GM18517 (cell line): Measurements from ENCODE around the gene MRAS.

ENCODE experiments used
- ATAC-seq: cut with Tn5 transposase; IDR thresholded peaks from one replicate; pipeline ENCODE4 v1.9.1; 2021; ENCODE audit warnings: mild to moderate bottlenecking, moderate library complexity; ENCODE audit not compliant: unreplicated experiment

The MRAS gene

DNA sequence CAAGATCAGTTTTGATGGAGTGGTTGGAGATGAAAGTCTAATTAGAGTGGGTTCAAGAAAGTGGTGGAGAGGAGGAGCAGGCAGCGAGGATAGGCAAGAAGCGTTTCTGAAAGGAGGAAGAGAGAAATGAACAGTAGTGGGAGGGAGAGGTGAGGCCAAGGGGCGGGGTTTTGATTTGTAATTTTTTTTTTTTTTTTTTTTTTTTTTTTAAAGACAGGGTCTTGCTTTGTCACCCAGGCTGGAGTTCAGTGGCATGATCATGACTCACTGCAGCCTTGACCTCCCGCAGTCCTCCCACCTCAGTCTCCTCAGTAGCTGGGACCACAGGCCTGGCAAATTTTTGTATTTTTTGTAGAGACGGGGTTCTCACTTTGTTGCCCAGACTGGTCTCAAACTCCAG, 36.6 kb downstream of the MRAS start:
- ATAC-seq = no peak

DNA sequence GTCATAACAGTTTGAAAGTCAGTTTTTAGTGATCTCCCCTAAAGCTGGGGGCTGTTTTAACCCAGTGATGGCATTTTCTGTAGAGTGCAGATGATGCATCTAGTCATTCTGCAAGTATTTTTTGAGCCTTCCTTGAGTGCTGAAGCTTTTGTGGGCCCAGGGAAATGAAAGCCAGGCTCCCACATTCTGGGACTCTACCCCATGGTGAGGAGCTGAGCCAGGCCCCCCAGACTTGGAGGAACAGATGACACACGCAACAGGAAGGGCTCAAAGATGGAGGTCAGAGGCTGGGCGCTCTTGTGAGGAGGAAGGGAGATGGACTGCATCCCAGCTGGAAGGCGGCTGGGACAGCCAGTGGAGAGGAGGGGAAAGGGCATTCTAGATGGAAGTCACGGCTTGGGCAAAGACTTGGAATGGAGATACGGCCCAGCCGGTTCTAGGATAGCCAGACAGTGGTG, 40.8 kb downstream of the MRAS start:
- ATAC-seq = no peak

DNA sequence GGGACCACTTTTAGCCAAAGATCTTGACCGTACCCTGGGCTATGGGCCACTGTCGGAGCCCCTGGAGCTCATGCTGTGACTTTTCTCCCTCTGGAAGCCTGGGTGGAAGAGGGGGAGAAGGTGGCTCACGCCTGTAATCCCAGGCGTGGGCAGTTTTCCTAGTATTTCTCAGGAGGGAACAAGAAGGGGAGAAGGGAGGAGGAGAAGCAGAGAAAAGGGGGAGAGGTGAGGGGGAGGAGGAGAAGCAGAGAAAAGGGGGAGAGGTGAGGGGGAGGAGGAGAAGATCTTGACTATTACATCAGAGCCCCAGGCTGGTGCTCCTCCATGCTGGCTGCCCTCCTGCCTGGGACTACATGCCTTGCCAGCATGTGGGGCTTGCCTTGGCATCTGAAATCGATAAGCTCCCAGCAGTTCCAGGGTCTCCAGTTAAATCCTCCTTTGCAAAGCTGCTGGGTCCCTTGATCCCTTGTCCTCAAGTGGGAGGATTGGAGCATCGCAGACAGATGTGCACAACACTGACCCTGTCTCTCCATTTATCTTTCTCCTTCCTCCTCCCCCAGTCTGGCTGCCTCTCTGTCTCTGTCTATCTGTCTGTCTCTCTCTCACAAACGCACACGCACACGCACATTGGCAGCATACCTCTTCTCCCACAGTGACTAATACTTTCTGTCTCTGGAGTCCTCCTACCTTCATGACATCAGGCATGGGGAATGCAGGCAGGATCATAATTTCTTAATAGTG, 41.6 kb downstream of the MRAS start:
- no peak for ATAC-seq

DNA sequence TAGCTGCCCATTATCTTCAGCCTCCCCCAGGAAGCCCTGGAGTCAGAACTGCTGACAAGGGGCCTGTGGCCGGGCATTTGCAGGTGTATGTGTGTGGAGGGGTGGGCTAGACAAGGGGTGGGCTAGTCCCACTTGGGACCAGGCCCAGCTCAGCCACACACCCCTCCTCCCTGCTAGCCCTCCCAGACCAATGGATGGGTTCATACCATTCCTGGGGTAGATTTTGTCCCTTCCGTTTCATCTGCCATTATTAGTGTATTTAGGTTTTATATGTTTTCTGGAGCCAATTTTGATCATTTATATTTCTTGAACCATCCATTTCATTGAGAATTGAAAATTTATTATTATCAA, 42.2 kb downstream of the MRAS start:
- no peak for ATAC-seq

DNA sequence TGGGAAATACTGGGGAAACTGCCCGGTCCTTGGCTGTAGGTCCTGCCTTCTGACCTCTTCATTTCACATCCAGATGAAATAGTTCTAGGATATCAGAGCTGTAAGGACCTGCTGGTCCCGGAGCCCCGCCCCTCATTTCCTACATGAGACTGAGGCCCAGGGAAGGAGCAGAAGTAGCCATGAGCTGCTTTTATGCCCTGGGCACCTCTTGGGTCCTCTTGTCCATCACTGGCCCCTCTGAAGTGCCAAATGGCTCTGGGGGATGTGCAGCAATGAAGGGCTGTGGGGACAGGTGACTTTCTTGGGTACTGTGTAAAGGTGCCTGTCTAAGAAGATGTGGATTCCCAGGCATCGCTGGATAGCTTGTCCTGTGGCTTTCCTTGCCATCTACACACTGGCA, 45.8 kb downstream of the MRAS start:
- ATAC-seq = no peak

DNA sequence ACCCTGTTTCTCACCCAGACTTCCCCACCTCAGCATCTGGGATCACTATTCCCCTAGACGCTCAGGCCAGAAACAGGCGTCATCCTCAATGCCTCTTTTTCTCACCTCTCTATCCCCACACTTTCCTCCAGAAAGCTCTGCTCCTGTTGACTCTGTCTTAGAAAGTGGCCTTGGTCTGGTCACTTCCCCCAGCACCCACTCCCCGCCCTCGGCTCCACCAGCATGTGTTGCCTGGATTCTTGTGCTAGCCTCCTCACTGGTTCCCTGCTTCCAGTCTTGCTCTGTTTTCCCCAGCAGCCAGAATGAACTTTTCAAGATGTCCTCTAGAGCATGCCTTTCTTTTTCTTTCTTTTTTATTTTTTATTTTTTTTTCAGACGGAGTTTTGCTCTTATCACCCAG, 46.3 kb downstream of the MRAS start:
- ATAC-seq = no peak

DNA sequence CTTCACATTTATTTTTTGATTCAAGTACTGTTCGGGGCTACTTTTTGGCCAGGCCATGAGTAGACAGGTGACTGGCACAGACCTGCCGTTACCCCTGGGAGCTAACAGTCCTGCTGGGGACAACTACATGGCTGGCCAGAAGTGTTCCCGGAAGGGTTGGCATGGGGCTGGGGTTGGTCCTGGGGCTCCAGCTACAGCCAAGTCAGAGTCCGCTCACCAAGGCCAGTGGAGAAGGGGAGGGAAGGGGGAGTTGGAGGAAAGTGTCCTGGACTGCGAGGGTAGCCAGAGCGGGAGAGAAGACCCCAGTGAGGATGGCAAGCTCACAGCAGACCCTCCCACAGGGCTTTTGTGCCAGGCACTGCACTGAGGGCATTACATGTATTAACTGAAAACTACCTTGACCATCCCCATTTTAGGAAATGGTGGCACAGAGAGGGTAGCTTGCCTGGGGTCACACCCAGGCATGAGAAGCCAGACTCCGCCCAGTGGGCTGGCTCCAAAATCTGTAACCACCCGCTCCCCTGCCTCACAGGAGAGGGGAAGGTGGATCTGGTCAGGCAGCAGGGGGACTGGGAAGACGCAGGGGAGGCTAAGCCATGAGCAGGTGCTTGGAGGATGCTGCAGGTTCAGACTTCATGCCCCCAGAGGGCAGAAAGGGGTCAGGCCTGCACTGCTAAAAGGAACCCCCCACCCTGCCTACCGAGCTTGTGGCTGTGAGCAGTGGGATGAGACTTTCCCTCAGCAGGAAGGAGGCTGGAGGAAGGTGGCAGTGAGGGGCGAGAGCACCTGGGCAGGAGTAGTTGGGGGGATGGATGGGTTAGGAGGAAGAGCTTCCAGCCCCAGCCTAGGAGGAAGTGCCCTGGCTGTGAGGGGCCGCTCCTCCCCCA, 47.7 kb downstream of the MRAS start:
- ATAC-seq = no peak

DNA sequence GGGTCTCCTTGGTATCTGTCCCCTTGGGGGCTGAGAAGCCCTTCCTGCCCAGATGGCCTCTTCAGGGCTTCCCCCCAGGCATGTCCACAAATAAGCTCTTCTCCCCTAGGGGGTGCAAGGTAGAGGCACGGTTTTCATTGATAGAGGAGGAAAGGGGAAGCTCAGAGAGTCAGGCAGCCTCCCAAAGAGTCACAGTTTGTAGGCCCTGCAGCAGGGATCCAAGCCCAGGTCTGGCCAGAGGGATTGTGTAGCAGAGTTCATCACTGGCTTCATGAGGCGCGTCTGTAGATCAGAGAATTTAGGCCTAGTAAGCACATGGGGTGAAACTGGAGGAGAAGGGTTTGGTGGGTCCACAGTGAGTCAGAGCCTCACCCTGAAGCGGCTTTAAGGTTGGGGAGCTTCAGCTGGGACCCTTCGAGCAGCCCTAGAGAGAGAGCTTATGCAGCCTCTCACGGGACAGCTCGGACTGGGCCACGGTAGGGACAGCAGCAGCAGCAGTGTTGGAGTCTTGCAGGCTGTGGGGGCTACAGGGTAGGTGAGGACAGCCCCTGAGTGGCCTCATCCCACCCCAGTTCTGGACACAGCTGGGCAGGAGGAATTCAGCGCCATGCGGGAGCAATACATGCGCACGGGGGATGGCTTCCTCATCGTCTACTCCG, 48.5 kb downstream of the MRAS start:
- ATAC-seq = no peak

DNA sequence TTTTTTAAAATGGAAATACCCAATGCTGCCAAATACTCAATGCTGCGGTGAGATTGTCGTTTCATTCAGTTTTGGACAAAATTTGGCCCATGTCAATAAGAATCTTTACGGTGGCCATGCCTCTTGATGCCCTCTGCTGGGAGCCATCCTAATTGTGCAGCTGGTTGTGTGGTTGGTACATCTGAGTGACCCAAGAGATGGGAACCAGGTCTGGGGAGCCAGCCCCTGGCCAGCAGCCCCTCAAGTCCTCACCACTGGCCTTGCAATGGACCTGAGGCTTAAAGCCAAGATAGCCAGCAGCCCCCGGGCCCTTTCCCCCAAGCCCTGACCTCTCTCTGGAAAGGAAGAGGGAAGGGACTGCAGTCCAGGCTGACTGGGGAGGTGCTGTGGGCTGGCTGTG, 49.6 kb downstream of the MRAS start:
- no peak for ATAC-seq

DNA sequence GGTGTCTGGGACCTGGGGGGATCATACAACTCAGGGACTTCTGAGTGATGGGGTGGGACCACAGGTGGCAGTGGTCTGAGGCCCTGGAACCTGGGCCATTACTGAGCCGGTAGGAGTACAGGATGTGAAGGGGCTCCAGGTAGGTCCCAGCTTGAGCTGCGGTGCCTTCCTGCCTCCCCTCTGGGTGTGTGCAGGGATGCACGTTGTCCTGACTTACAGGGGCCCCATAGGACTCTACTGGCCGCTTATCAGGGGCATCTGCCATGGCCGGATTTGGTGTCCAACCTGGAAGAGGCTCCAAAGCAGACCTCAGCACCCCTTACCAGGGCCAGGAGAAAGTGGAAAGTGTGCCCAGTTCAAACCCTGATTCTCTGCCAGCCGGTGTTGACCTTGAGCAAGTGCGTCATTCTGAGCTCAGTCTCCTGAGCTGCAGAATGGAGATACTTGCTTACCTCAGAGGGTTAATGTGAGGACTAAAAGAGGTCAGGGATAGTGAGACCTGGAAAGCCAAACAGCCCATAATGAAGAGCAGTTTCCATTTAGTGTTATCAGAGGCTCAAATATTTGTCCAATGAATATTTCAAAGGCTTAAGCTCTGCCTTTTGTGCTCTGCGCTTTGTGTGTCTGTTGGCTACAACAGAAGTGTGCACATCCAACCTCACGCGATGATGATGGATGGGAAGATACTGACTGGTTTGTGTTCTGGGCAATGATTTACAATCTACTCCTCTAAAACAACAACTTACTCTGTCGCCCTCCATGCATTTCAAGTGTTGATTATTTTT, 50.6 kb downstream of the MRAS start:
- no peak for ATAC-seq

DNA sequence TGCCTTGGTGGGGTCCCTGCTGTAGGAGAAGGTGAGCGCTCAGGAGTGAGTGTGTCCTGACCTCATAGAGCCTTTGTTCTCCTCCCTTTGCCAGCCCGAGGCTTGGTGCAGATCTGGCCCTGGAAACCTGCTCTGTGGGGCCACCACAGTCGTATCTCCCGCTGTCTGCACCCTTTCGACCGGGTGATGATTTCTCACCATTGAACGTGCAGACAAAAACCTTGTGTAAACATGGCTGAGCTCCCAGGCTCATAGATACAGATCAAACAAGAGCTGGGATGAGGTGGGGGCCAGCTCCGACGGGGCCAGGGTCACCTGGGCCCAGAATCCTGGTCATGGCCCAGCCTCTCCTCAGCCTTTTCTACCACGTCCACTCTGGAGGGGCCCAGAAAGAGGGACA, 51.4 kb downstream of the MRAS start:
- no peak for ATAC-seq

DNA sequence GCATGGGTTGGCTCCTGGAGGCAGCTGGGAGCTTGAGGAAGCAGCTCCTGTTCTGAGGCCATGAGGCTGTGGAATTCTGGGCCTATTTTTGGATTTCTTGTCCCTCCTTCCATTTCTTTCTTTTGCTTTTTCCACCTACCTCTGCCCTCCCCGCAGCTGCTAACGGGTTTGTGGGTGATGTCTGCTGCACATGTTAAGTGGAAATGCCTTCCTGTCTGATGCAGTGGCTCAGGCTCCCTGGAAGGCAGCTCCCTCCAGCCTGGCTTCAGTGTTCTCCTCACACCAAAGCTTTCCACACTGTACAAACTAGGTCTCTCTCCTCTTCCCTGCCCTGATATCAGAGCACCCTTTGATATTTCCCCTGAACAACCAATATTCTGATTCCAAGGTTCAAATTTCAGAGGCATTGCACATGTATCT, 52.3 kb downstream of the MRAS start:
- no peak for ATAC-seq

DNA sequence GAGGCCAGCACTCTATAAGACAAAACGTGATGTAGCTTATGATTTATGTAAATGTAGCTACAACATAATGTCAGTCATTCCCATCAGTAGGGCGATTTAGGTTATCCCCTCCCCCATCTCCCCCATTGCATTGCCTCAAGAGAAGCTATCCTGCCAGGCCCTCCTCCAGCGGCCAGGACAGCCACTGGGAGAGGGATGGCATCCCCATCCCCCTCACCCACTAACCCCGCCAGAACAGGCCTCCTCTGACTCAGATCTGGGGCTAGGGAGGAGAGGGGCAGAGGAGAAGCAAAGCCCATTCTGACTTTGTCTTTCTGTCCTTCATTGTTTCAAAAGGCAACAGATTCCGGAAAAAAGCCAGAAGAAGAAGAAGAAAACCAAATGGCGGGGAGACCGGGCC, 53.5 kb downstream of the MRAS start:
- ATAC-seq = no peak

DNA sequence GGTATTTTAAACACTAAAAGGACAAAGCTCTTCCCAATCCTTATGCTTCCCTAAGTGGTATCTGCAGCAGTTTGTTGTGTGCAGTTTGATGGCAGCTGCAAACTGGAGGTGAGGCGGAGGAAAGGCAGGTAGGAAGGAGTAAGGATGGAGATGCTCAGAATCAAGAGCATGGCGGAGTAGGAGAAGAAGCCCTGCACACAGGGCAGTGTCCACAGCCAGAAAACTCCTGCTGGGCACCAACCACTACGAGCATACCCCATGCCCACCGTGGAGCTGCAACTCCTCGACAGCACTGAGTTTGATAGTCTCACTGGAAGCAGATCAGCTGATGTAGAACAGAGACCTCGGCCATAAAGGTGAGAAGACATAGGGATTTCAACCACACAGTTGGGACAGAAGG, 55.7 kb downstream of the MRAS start:
- ATAC-seq = no peak

DNA sequence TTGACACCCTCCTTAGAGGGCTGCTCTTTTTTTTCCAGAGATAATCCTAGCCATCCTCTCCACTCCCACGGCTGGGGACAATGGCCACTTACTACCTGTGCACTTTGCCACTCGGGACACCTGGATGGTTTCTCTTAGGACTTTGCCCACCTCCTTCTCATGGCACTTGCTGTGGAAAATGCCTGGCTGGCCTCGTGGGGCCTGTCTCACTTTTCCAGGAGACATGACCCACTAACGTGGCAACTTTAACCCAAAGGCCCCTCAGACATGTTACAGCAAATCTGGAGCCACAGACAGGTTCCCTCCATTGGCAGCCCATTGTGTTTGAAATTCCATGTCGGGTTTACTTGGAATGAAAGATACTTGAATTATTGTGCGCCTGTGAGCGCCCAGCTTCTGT, 56.6 kb downstream of the MRAS start:
- no peak for ATAC-seq

DNA sequence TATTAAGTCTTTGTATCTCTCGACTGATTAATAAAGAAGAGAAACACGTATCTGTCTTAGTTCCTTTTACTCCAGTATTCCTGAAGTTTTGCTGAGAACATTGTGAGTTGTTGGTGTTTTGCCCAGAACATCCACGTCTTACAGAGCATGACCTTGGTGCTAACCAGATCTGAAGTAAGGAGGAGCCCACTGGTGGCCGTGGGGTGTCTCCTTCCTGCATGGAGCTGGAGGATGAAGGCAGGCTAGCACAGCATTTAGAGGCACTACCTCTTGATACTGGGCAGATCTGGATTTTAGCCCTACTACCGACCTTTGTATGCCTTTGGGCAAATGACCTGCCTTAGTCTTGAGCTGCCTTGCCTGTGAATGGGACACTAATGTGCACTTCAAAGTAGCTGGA, 57.1 kb downstream of the MRAS start:
- no peak for ATAC-seq

DNA sequence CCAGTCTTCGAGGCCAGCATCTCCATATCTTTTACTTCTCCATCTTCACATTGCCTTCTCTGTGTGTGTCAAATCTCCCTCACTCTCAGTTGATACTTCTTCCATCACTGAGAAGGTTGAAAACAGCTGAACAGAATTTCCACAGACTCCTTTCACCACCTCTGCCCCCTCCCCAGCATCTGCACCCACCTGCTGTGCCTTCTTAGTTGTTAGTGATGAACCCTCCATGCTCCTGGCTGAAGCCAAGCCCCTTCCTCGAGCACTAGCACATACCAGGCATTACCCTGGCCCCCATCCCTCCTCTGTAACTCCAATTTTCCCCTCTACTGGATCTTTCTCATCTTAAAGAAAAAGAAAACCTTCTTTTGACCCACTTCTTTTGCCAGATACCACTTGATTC, 58.2 kb downstream of the MRAS start:
- ATAC-seq = no peak

DNA sequence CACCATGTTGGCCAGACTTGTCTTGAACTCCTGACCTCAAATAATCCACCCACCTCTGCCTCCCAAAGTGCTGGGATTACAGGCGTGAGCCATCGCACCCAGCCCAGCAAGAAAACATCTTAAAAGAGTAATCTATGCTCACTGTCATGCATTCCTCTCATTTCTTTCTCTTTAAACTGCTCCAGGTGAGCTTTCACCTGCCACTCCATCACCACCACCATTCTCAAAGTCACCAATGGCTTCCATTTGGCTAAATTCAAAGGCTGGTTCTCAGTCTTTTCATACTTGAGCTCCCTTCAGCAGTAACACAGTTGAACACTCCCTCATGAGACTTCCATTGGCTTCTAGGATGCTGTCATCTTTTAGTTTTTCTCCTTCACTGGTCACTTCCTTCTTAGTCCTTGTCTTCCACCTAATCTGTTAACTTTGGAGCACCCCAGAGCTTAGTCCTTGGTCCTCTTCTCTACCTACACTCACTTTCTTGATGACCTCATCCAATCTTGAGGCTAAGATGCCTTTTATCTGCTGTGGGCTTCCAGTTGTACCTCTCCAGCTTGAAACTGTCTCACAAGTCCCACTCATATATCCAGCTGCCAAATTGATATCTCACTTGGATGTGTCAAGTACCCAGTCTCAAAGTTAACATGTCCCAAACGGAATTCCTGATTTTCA, 59.0 kb downstream of the MRAS start:
- no peak for ATAC-seq

DNA sequence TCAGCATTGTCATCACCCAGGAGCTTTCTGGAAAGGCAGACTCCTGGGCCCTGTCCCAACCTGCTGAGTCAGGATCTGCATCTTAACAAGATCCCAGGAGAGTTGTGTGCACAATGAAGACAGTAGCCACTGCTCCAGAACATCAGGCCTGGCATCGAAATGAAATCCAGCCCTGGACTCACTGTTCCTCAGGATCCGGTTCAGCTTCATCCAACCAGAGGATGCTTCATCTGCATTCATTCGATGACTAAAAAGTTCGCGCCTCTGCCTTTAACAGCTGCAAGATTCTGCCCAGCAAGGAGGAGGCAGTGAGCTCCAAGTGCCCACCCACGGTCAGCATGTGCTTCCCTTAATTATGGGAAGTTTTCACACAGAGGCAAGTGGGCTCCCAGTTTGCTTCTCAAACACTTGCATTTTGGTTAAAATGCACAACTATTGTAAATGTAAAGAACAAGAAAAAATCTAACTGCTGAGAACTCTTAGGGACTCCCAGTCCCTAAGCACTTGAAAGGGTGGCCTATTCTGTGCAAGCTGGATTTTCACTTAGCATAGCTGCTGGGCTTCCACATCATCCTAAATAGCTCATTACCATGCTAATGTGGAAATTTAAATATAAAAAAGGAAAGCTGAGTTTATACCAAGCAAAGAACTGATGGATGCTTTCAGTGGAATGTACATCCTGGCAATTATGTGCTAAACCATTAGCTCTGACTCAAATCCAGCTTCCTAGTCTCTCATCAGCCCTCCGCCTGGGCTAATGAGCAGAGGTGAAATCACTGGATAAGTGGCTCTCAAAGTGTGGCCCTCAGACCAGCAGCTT, 60.6 kb downstream of the MRAS start:
- ATAC-seq = no peak
